HepG2 (cell line): ENCODE measurements around the gene SH2D6. TPM values are rescaled to one million over a fixed set of nuclear protein-coding genes. Genes with fewer than 3 reads are reported as not detected.

ENCODE experiments used
- ATRX ChIP-seq: sonication (generic); formaldehyde crosslinking; IDR thresholded peaks from 2 replicates; pipeline ENCODE4 v1.4.0; 2020; ENCODE audit warnings: missing genetic modification reagents, borderline replicate concordance
- GTF3A ChIP-seq: sonication (generic); formaldehyde crosslinking; conservative IDR thresholded peaks from 2 replicates; pipeline ENCODE4 v1.4.0; 2020; ENCODE audit warnings: mild to moderate bottlenecking, missing genetic modification reagents
- MTA3 ChIP-seq: sonication (generic); formaldehyde crosslinking; IDR thresholded peaks from 2 replicates; pipeline ENCODE4 v1.4.0; 2020; ENCODE audit warnings: missing genetic modification reagents
- NCOA1 ChIP-seq: sonication (generic); formaldehyde crosslinking; IDR thresholded peaks from 2 replicates; pipeline ENCODE4 v1.9.0; 2021; ENCODE audit warnings: missing genetic modification reagents
- PAF1 ChIP-seq: IDR thresholded peaks from 2 replicates; pipeline ENCODE4 v1.6.1; 2016; ENCODE audit warnings: missing genetic modification reagents, missing compliant biosample characterization
- PLRG1 ChIP-seq: fragments of 450-650 bp; conservative IDR thresholded peaks from 2 replicates; pipeline ENCODE4 v1.6.1; 2016
- ZBTB8A ChIP-seq: sonication (generic); formaldehyde crosslinking; IDR thresholded peaks from 2 replicates; pipeline ENCODE4 v1.4.0; 2020; ENCODE audit warnings: mild to moderate bottlenecking, low read depth, missing genetic modification reagents, borderline replicate concordance
- ZNF564 ChIP-seq: sonication (generic); formaldehyde crosslinking; IDR thresholded peaks from 2 replicates; pipeline ENCODE4 v1.8.1; 2023; ENCODE audit warnings: mild to moderate bottlenecking, missing genetic modification reagents
- ZNF598 ChIP-seq: sonication (generic); formaldehyde crosslinking; IDR thresholded peaks from 2 replicates; pipeline ENCODE4 v1.5.1; 2020; ENCODE audit warnings: mild to moderate bottlenecking, missing genetic modification reagents, borderline replicate concordance
- ZNF678 ChIP-seq: sonication (generic); formaldehyde crosslinking; IDR thresholded peaks from 2 replicates; pipeline ENCODE4 v1.4.0; 2020; ENCODE audit warnings: mild to moderate bottlenecking, missing genetic modification reagents
- polyA plus RNA-seq, 8 experiments: library from polyadenylated mRNA; depleted of rRNA in 3 of 8; stranded (reverse) in 7 of 8; unstranded in 1 of 8; fragments of >200 nt; fragmentation: Illumina TruSeq in 4 of 8; extraction: Trizol in 4 of 8; gene quantifications; 2 replicates each; pipeline versions ENCODE4 v1.2.1 to v1.2.3, GENCODE V29; 2011 to 2016; ENCODE audit warnings: low read depth in 4 of 8, missing spikeins in 1 of 8, mixed read lengths in 1 of 8; ENCODE audit not compliant: insufficient read depth in 1 of 8
- total RNA-seq, 5 experiments: library from RNA; depleted of rRNA; stranded (reverse); fragments of >200 nt; fragmentation: Illumina TruSeq; extraction: Trizol; gene quantifications; 2 replicates each; pipeline ENCODE4 v1.2.3, GENCODE V29; 2016; ENCODE audit warnings: low read depth in 1 of 5
- TF ChIP-seq, protein P1 (sequence below): sonication (generic); formaldehyde crosslinking; IDR thresholded peaks from 2 replicates; pipeline ENCODE4 v1.8.0; 2023; ENCODE audit warnings: mild to moderate bottlenecking, missing genetic modification reagents
- TF ChIP-seq, protein P2 (sequence below): sonication (generic); formaldehyde crosslinking; IDR thresholded peaks from 2 replicates; pipeline ENCODE4 v1.4.0; 2020; ENCODE audit warnings: missing genetic modification reagents, mild to moderate bottlenecking, borderline replicate concordance
- TF ChIP-seq, protein P3 (sequence below): IDR thresholded peaks from 2 replicates; pipeline ENCODE4 v1.6.1; 2016; ENCODE audit warnings: low read depth, borderline replicate concordance
- TF ChIP-seq, protein P4 (sequence below): IDR thresholded peaks from 2 replicates; pipeline ENCODE4 v1.6.1; 2016; ENCODE audit warnings: missing compliant biosample characterization, missing genetic modification reagents, borderline replicate concordance
- TF ChIP-seq, protein P5 (sequence below): sonication (generic); formaldehyde crosslinking; IDR thresholded peaks from 2 replicates; pipeline ENCODE4 v1.4.0; 2020; ENCODE audit warnings: missing genetic modification reagents
- TF ChIP-seq, protein P6 (sequence below): sonication (generic); formaldehyde crosslinking; conservative IDR thresholded peaks from 2 replicates; pipeline ENCODE4 v1.4.0; 2020; ENCODE audit warnings: mild to moderate bottlenecking, missing genetic modification reagents, moderate library complexity

SH2D6 gene
- total and polyA plus RNA-seq, 2 of the 13 experiments (the other 11 are each of a cell fraction or from before 2014, with no cell fraction given), result 0.11 to 0.26 TPM

DNA sequence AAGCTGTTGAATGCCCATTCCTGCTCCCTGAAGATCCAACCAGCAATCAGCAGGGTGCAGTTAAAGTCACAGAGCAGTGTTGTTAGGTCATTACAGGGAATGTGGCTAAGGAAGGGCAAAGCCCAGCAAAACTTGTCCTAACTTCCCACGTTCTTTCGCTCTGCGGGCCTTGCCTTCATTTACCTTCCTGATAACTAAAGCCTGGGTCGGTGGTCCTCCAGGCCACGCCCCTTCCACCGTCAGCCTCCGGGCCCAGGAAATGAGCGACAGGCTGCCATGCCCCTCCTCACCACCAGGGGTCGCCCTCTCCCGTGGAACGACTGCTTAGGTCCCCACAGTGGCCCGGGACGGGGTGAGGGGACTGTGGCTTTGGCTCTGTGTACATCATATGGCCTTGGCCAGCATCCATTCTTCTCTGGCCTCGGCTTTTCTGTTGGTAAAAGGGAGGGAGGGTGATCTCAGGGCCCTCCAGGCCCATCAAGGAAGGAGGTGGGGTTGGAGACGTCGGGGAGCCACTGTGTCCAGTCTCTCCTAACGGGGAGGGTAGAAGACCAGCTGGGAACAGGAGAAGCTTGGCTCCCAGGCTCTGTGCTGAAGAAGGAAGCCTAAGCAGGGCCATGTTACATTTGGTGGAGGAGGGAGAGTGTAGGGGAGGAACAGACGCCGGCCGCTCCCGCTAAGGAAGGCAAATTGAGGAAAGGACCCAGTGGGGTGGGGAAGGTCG, 2.2 kb downstream of the SH2D6 start (continued):
- TF ChIP-seq ZBTB8A (CRISPR knock-in tag) (0 out of 2 replicates have a peak, but pooled peaks have one; percentile 19), PLRG1 (no peak), PAF1 (0 out of 2 replicates have a peak, but pooled peaks have one; percentile 31), NCOA1 (no peak), MTA3 (CRISPR knock-in tag) (no peak), ZNF678 (CRISPR knock-in tag) (no peak), ZNF598 (CRISPR knock-in tag) (0 out of 2 replicates have a peak, but pooled peaks have one; percentile 5), GTF3A (CRISPR knock-in tag) (0 out of 2 replicates have a peak, but pooled peaks have one; percentile 58), ZNF564 (no peak), ATRX (CRISPR knock-in tag) (peak; percentile 32; the same call in 1 of the 2 replicates)
- TF ChIP-seq, protein P1, sequence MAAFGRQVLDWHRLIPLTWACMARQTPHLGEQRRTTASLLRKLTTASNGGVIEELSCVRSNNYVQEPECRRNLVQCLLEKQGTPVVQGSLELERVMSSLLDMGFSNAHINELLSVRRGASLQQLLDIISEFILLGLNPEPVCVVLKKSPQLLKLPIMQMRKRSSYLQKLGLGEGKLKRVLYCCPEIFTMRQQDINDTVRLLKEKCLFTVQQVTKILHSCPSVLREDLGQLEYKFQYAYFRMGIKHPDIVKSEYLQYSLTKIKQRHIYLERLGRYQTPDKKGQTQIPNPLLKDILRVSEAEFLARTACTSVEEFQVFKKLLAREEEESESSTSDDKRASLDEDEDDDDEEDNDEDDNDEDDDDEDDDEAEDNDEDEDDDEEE (CRISPR knock-in tag), result 0 out of 2 replicates have a peak, but pooled peaks have one; percentile 29
- TF ChIP-seq, protein P2, sequence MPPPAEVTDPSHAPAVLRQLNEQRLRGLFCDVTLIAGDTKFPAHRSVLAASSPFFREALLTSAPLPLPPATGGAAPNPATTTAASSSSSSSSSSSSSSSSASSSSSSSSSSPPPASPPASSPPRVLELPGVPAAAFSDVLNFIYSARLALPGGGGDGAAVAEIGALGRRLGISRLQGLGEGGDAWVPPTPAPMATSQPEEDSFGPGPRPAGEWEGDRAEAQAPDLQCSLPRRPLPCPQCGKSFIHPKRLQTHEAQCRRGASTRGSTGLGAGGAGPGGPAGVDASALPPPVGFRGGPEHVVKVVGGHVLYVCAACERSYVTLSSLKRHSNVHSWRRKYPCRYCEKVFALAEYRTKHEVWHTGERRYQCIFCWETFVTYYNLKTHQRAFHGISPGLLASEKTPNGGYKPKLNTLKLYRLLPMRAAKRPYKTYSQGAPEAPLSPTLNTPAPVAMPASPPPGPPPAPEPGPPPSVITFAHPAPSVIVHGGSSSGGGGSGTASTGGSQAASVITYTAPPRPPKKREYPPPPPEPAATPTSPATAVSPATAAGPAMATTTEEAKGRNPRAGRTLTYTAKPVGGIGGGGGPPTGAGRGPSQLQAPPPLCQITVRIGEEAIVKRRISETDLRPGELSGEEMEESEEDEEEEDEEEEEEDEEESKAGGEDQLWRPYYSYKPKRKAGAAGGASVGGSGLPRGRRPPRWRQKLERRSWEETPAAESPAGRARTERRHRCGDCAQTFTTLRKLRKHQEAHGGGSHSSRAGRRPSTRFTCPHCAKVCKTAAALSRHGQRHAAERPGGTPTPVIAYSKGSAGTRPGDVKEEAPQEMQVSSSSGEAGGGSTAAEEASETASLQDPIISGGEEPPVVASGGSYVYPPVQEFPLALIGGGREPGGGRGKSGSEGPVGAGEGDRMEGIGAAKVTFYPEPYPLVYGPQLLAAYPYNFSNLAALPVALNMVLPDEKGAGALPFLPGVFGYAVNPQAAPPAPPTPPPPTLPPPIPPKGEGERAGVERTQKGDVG, result no peak; the same call in 1 of the 2 replicates
- TF ChIP-seq, protein P3, sequence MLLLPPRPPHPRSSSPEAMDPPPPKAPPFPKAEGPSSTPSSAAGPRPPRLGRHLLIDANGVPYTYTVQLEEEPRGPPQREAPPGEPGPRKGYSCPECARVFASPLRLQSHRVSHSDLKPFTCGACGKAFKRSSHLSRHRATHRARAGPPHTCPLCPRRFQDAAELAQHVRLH (CRISPR knock-in tag), result peak; percentile 73
- TF ChIP-seq, protein P4, sequence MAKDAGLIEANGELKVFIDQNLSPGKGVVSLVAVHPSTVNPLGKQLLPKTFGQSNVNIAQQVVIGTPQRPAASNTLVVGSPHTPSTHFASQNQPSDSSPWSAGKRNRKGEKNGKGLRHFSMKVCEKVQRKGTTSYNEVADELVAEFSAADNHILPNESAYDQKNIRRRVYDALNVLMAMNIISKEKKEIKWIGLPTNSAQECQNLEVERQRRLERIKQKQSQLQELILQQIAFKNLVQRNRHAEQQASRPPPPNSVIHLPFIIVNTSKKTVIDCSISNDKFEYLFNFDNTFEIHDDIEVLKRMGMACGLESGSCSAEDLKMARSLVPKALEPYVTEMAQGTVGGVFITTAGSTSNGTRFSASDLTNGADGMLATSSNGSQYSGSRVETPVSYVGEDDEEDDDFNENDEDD (CRISPR knock-in tag), result peak; percentile 67
- TF ChIP-seq, protein P5, sequence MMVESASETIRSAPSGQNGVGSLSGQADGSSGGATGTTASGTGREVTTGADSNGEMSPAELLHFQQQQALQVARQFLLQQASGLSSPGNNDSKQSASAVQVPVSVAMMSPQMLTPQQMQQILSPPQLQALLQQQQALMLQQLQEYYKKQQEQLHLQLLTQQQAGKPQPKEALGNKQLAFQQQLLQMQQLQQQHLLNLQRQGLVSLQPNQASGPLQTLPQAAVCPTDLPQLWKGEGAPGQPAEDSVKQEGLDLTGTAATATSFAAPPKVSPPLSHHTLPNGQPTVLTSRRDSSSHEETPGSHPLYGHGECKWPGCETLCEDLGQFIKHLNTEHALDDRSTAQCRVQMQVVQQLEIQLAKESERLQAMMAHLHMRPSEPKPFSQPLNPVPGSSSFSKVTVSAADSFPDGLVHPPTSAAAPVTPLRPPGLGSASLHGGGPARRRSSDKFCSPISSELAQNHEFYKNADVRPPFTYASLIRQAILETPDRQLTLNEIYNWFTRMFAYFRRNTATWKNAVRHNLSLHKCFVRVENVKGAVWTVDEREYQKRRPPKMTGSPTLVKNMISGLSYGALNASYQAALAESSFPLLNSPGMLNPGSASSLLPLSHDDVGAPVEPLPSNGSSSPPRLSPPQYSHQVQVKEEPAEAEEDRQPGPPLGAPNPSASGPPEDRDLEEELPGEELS (CRISPR knock-in tag), result peak; percentile 26; the same call in 1 of the 2 replicates
- TF ChIP-seq, protein P6, sequence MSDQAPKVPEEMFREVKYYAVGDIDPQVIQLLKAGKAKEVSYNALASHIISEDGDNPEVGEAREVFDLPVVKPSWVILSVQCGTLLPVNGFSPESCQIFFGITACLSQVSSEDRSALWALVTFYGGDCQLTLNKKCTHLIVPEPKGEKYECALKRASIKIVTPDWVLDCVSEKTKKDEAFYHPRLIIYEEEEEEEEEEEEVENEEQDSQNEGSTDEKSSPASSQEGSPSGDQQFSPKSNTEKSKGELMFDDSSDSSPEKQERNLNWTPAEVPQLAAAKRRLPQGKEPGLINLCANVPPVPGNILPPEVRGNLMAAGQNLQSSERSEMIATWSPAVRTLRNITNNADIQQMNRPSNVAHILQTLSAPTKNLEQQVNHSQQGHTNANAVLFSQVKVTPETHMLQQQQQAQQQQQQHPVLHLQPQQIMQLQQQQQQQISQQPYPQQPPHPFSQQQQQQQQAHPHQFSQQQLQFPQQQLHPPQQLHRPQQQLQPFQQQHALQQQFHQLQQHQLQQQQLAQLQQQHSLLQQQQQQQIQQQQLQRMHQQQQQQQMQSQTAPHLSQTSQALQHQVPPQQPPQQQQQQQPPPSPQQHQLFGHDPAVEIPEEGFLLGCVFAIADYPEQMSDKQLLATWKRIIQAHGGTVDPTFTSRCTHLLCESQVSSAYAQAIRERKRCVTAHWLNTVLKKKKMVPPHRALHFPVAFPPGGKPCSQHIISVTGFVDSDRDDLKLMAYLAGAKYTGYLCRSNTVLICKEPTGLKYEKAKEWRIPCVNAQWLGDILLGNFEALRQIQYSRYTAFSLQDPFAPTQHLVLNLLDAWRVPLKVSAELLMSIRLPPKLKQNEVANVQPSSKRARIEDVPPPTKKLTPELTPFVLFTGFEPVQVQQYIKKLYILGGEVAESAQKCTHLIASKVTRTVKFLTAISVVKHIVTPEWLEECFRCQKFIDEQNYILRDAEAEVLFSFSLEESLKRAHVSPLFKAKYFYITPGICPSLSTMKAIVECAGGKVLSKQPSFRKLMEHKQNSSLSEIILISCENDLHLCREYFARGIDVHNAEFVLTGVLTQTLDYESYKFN, result no peak
